GM21619 (cell line): ENCODE measurements around the gene WDR86.

Source experiments
- ATAC-seq: cut with Tn5 transposase; IDR thresholded peaks from one replicate; pipeline ENCODE4 v1.9.1; 2021; ENCODE audit not compliant: unreplicated experiment

The WDR86 gene

GRCh38 chr7:151408839-151409666 is 785 bp downstream of the WDR86 start:
- ATAC-seq: no peak

- no peak for ATAC-seq
Measured at GRCh38 chr7:151408498-151408838, 1.4 kb downstream of the WDR86 start.

GRCh38 chr7:151406886-151407583 is 2.8 kb downstream of the WDR86 start:
- no peak for ATAC-seq

- ATAC-seq: no peak
Measured at GRCh38 chr7:151406051-151406875, 3.6 kb downstream of the WDR86 start.

- ATAC-seq: no peak
Measured at GRCh38 chr7:151405588-151405987, 4.2 kb downstream of the WDR86 start.

- no peak for ATAC-seq
Measured at GRCh38 chr7:151405056-151405455, 4.8 kb downstream of the WDR86 start.

GRCh38 chr7:151404216-151405011 is 5.4 kb downstream of the WDR86 start:
- no peak for ATAC-seq

GRCh38 chr7:151403764-151404163 is 6.1 kb downstream of the WDR86 start:
- ATAC-seq: no peak

- no peak for ATAC-seq
Measured at GRCh38 chr7:151402029-151402835, 7.6 kb downstream of the WDR86 start.

GRCh38 chr7:151400626-151401315 is 9.1 kb downstream of the WDR86 start:
- peak; percentile 77 for ATAC-seq

GRCh38 chr7:151399906-151400305 is 9.9 kb downstream of the WDR86 start:
- no peak for ATAC-seq

GRCh38 chr7:151399305-151399601 is 10.6 kb downstream of the WDR86 start:
- ATAC-seq: no peak

GRCh38 chr7:151398446-151399304 is 11.2 kb downstream of the WDR86 start:
- ATAC-seq: no peak

GRCh38 chr7:151397026-151397425 is 12.8 kb downstream of the WDR86 start:
- no peak for ATAC-seq

GRCh38 chr7:151396328-151396970 is 13.4 kb downstream of the WDR86 start:
- ATAC-seq: no peak

- no peak for ATAC-seq
Measured at GRCh38 chr7:151395036-151395367, 14.8 kb downstream of the WDR86 start.

- ATAC-seq: no peak
Measured at GRCh38 chr7:151394076-151395035, 15.5 kb downstream of the WDR86 start.
